Activated B cell treated with CpG ODN at 0.5 μM for 24 hours (primary cell): Measurements from ENCODE around the gene TMEM185B. TPM values are rescaled to one million over a fixed set of nuclear protein-coding genes. Genes with fewer than 3 reads are reported as not detected.

Experiments
- ATAC-seq: fragments of 200-7000 bp; cut with Tn5 transposase; one replicate; pipeline ENCODE4 v1.10.0; 2021; ENCODE audit warnings: low read depth, mild to moderate bottlenecking, moderate library complexity
- CTCF ChIA-PET: fragments of 350-600 bp; sonication (Branson Sonifier 250); formaldehyde crosslinking; loops from one replicate; lab custom pipeline; 2021; ENCODE audit warnings: antibody characterized with exemption; lab: Charles Lee
- POLR2A ChIA-PET: fragments of 350-600 bp; sonication (Branson Sonifier 250); formaldehyde crosslinking; loops from one replicate; lab custom pipeline; 2021; ENCODE audit warnings: antibody characterized with exemption; lab: Charles Lee
- DNase-seq: peaks from one replicate; pipeline ENCODE4 v3.0.0; 2022
- H3K27ac Mint-ChIP-seq: one replicate; pipeline ENCODE4 v1.8.0; 2020; ENCODE audit warnings: mixed read lengths
- H3K27me3 Mint-ChIP-seq: one replicate; pipeline ENCODE4 v1.8.0; 2021; ENCODE audit warnings: mixed read lengths
- H3K36me3 Mint-ChIP-seq: one replicate; pipeline ENCODE4 v1.8.0; 2021; ENCODE audit warnings: low read depth, mixed read lengths
- H3K4me1 Mint-ChIP-seq: one replicate; pipeline ENCODE4 v1.8.0; 2021; ENCODE audit warnings: mixed read lengths
- H3K4me3 Mint-ChIP-seq: one replicate; pipeline ENCODE4 v1.8.0; 2020; ENCODE audit warnings: mild to moderate bottlenecking, mixed read lengths
- H3K9me3 Mint-ChIP-seq: one replicate; pipeline ENCODE4 v1.8.0; 2020; ENCODE audit warnings: mixed read lengths
- intact Hi-C: fragments of 100-400 bp; cut with micrococcal nuclease; formaldehyde crosslinking; loops from one replicate; pipeline ENCODE4 v1.15.1; 2024
- total RNA-seq: library from RNA; stranded (reverse); gene quantifications from 2 replicates; pipeline ENCODE4 v1.2.3, GENCODE V29; 2022
- TF ChIP-seq, protein P1 (sequence below): fragments of 200-600 bp; IDR thresholded peaks from one replicate; pipeline ENCODE4 v1.8.0; 2022; ENCODE audit warnings: antibody characterized with exemption, mild to moderate bottlenecking

TMEM185B gene
- total RNA-seq, 1 donor from 2014 or later, result 26.8 TPM

GRCh38 chr2:120243875-120244553, 20.8 kb upstream of the TMEM185B start:
- POLR2A ChIA-PET, result no interaction called here
- TF ChIP-seq, protein P1, sequence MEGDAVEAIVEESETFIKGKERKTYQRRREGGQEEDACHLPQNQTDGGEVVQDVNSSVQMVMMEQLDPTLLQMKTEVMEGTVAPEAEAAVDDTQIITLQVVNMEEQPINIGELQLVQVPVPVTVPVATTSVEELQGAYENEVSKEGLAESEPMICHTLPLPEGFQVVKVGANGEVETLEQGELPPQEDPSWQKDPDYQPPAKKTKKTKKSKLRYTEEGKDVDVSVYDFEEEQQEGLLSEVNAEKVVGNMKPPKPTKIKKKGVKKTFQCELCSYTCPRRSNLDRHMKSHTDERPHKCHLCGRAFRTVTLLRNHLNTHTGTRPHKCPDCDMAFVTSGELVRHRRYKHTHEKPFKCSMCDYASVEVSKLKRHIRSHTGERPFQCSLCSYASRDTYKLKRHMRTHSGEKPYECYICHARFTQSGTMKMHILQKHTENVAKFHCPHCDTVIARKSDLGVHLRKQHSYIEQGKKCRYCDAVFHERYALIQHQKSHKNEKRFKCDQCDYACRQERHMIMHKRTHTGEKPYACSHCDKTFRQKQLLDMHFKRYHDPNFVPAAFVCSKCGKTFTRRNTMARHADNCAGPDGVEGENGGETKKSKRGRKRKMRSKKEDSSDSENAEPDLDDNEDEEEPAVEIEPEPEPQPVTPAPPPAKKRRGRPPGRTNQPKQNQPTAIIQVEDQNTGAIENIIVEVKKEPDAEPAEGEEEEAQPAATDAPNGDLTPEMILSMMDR, result no peak

DNA sequence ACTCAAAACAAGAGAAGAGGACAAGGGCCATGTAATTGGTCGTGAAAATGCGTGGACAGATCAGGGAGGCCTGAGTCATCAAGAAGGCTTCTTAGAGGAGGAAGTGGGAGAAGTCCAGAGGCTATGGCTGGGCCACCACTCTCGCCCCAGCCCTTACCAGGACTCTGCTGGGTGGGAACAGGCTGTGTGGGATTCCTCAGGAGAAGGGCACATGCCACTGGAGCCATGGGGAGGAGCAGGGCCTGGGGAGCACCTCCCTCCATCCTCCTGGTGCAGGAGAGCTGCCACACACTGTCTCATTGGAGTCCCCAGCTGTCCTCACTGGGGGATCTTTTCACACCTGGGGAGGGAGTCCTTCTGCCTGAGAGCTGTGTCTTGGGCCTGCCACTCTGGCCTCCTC, 20.0 kb upstream of the TMEM185B start:
- H3K27ac Mint-ChIP-seq, result no peak overlapping the region
- ATAC-seq (no peak), DNase-seq (no peak)
- POLR2A ChIA-PET, result no interaction called here
- H3K4me3 Mint-ChIP-seq, result no peak overlapping the region
- peaks cover 3% of the 10 kb centered on the region for H3K27me3 Mint-ChIP-seq
- peaks cover 2% of the 10 kb centered on the region for H3K9me3 Mint-ChIP-seq
- CTCF ChIA-PET, result interaction anchor here (1.3 kb wide), 1 partner anchor 69 kb away, joined by 3 read pairs; no protein-coding TSS in a partner anchor
- H3K4me1 Mint-ChIP-seq, result peaks cover 6% of the 10 kb centered on the region
- intact Hi-C loops, result no loop called here
- H3K36me3 Mint-ChIP-seq, result no peaks in the 10 kb centered on the region
- TF ChIP-seq, protein P1, result no peak

More at GRCh38 chr2:120243875-120244553, 20.8 kb upstream of the TMEM185B start:
- Mint-ChIP-seq H3K4me3 (no peak overlapping the region), H3K27me3 (peaks cover 6% of the 10 kb centered on the region), H3K9me3 (peaks cover 2% of the 10 kb centered on the region), H3K4me1 (peaks cover 10% of the 10 kb centered on the region), H3K27ac (no peak overlapping the region), H3K36me3 (no peaks in the 10 kb centered on the region)
- DNase-seq (no peak), ATAC-seq (no peak)
- CTCF ChIA-PET, result no interaction called here
- intact Hi-C loops, result no loop called here

- ChIA-PET CTCF (no interaction called here), POLR2A (no interaction called here)
- peaks cover 2% of the 10 kb centered on the region for H3K9me3 Mint-ChIP-seq
- TF ChIP-seq, protein P1, result no peak
- H3K4me3 Mint-ChIP-seq, result no peak overlapping the region
- no peaks in the 10 kb centered on the region for H3K36me3 Mint-ChIP-seq
- no peak for ATAC-seq
- peaks cover 3% of the 10 kb centered on the region for H3K27me3 Mint-ChIP-seq
- no peak for DNase-seq
- intact Hi-C loops, result no loop called here
- H3K27ac Mint-ChIP-seq, result no peak overlapping the region
- H3K4me1 Mint-ChIP-seq, result no peaks in the 10 kb centered on the region
These were observed 18.5 kb upstream of the TMEM185B start for GRCh38 chr2:120241684-120242083.

DNA sequence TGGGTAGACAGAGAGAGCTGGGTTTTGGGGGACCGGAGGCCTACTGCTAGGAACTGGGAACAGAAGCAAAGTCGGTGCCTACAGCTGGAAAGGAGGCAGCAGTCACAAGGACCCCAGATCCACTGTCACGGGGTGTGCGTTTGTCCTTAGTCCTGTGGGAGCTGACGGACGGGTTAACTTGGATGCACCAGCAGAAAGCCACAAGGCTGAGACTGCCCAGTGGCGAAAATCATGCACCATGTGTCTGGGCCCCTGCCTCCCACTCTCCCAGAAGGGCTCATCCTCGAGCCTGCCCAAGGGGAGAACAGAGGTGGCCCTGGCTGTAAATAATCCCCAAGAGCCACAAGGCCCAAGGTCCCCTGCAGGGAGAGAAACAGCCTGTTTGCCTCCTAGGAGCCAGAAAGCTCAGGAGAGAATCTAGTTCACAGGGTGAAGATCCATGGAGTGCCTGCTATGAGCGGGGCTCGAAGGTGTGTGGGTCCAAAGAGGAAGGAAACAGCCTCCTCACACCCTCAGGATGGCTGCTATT, 17.8 kb upstream of the TMEM185B start:
- no peaks in the 10 kb centered on the region for H3K27me3 Mint-ChIP-seq
- DNase-seq (no peak), ATAC-seq (no peak)
- TF ChIP-seq, protein P1, result no peak
- H3K4me3 Mint-ChIP-seq, result no peak overlapping the region
- H3K4me1 Mint-ChIP-seq, result no peaks in the 10 kb centered on the region
- no peaks in the 10 kb centered on the region for H3K36me3 Mint-ChIP-seq
- peaks cover 2% of the 10 kb centered on the region for H3K9me3 Mint-ChIP-seq
- intact Hi-C loops, result no loop called here
- CTCF ChIA-PET, result no interaction called here
- POLR2A ChIA-PET, result no interaction called here
- H3K27ac Mint-ChIP-seq, result no peak overlapping the region

- Mint-ChIP-seq H3K27me3 (no peaks in the 10 kb centered on the region), H3K9me3 (peaks cover 2% of the 10 kb centered on the region), H3K4me1 (no peaks in the 10 kb centered on the region), H3K27ac (no peak overlapping the region), H3K36me3 (no peaks in the 10 kb centered on the region), H3K4me3 (no peak overlapping the region)
- DNase-seq (no peak), ATAC-seq (no peak)
- POLR2A ChIA-PET, result no interaction called here
- TF ChIP-seq, protein P1, result no peak
- intact Hi-C loops, result no loop called here
- CTCF ChIA-PET, result no interaction called here
These were observed 16.5 kb upstream of the TMEM185B start for GRCh38 chr2:120239488-120240287.
